ENCODE measurements around the gene LACTBL1.

Gene LACTBL1

DNA sequence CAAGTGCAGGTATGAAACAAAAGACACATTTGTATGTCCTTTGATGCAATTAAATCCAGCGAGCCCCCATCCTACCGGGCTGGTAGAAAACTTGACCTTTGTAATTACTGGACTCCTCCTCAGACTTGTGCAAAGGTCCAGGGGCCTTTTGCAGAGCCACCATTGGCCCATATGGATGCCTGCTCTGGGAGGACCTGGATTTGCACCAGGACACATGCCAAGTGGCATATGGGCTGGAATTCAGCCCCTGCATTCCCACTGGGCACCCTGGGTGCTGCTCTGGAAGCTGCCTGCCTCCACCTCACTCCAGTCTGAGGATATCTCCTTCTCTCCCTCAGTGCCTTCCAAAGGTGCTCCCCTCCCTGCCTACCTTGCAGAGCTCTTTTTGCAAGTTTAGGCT, 36.0 kb downstream of the LACTBL1 start:
- no peaks in the 10 kb centered on the region for H3K27me3 ChIP-seq (ENCODE audit: insufficient read depth, low read length)
- H3K9me2 ChIP-seq (ENCODE audit: low read depth, low read length), result no peaks in the 10 kb centered on the region
- H4K20me1 ChIP-seq (ENCODE audit: insufficient read depth, low read length), result no peaks in the 10 kb centered on the region
- no peak overlapping the region for H3K27ac ChIP-seq (ENCODE audit: low read depth, low read length, poor library complexity, severe bottlenecking)
- H3F3A ChIP-seq (ENCODE audit: insufficient read depth, low read length), result no peaks in the 10 kb centered on the region
- no peak overlapping the region for H3K4me3 ChIP-seq (ENCODE audit: low read depth, low read length, poor library complexity, severe bottlenecking)
- no peak overlapping the region for H3K4me2 ChIP-seq (ENCODE audit: low read length)
- H3K79me2 ChIP-seq (ENCODE audit: insufficient read depth, low read length), result no peaks in the 10 kb centered on the region
- H3K4me1 ChIP-seq (ENCODE audit: insufficient read depth, low read length, severe bottlenecking), result no peaks in the 10 kb centered on the region
- TF ChIP-seq CTCF (IDR thresholded peaks at IDR 0.05; ENCODE audit: low read length) (no peak), EZH2 (IDR thresholded peaks at IDR 0.05; ENCODE audit: borderline replicate concordance, low read length) (no peak)
- no peak overlapping the region for H2AFZ ChIP-seq (ENCODE audit: low read length)
- no peak overlapping the region for H3K9ac ChIP-seq (ENCODE audit: low read length)
- H3K9me3 ChIP-seq (ENCODE audit: low read length), result peaks cover 2% of the 10 kb centered on the region; the same call in 1 of the 2 replicates
- no peaks in the 10 kb centered on the region for H3K36me3 ChIP-seq (ENCODE audit: insufficient read depth, low read length)

- no peak overlapping the region for H3K9ac ChIP-seq (ENCODE audit: low read length)
- H3K4me2 ChIP-seq (ENCODE audit: low read length), result no peak overlapping the region
- H3K79me2 ChIP-seq (ENCODE audit: insufficient read depth, low read length), result no peaks in the 10 kb centered on the region
- no peaks in the 10 kb centered on the region for H4K20me1 ChIP-seq (ENCODE audit: insufficient read depth, low read length)
- no peak for TF ChIP-seq EZH2 (IDR thresholded peaks at IDR 0.05; ENCODE audit: borderline replicate concordance, low read length)
- no peak for TF ChIP-seq CTCF (IDR thresholded peaks at IDR 0.05; ENCODE audit: low read length)
- H3K27ac ChIP-seq (ENCODE audit: low read depth, low read length, poor library complexity, severe bottlenecking), result no peak overlapping the region
- H3K36me3 ChIP-seq (ENCODE audit: insufficient read depth, low read length), result no peaks in the 10 kb centered on the region
- H2AFZ ChIP-seq (ENCODE audit: low read length), result no peak overlapping the region
- H3F3A ChIP-seq (ENCODE audit: insufficient read depth, low read length), result no peaks in the 10 kb centered on the region
- H3K4me3 ChIP-seq (ENCODE audit: low read depth, low read length, poor library complexity, severe bottlenecking), result no peak overlapping the region
- no peaks in the 10 kb centered on the region for H3K9me2 ChIP-seq (ENCODE audit: low read depth, low read length)
- H3K27me3 ChIP-seq (ENCODE audit: insufficient read depth, low read length), result no peaks in the 10 kb centered on the region
- H3K4me1 ChIP-seq (ENCODE audit: insufficient read depth, low read length, severe bottlenecking), result no peaks in the 10 kb centered on the region
- no peaks in the 10 kb centered on the region for H3K9me3 ChIP-seq (ENCODE audit: low read length)
Observed at GRCh38 chr1:22935433-22935832, 37.2 kb downstream of the LACTBL1 start.

- H3K27ac ChIP-seq (ENCODE audit: low read depth, low read length, poor library complexity, severe bottlenecking), result no peak overlapping the region
- no peaks in the 10 kb centered on the region for H3K36me3 ChIP-seq (ENCODE audit: insufficient read depth, low read length)
- no peak for TF ChIP-seq CTCF (IDR thresholded peaks at IDR 0.05; ENCODE audit: low read length)
- TF ChIP-seq EZH2 (IDR thresholded peaks at IDR 0.05; ENCODE audit: borderline replicate concordance, low read length), result no peak
- no peaks in the 10 kb centered on the region for H3K9me3 ChIP-seq (ENCODE audit: low read length)
- no peak overlapping the region for H3K4me2 ChIP-seq (ENCODE audit: low read length)
- no peaks in the 10 kb centered on the region for H4K20me1 ChIP-seq (ENCODE audit: insufficient read depth, low read length)
- H3K4me3 ChIP-seq (ENCODE audit: low read depth, low read length, poor library complexity, severe bottlenecking), result no peak overlapping the region
- no peaks in the 10 kb centered on the region for H3K4me1 ChIP-seq (ENCODE audit: insufficient read depth, low read length, severe bottlenecking)
- H3F3A ChIP-seq (ENCODE audit: insufficient read depth, low read length), result no peaks in the 10 kb centered on the region
- no peaks in the 10 kb centered on the region for H3K79me2 ChIP-seq (ENCODE audit: insufficient read depth, low read length)
- H3K9me2 ChIP-seq (ENCODE audit: low read depth, low read length), result no peaks in the 10 kb centered on the region
- H3K9ac ChIP-seq (ENCODE audit: low read length), result no peak overlapping the region
- no peak overlapping the region for H2AFZ ChIP-seq (ENCODE audit: low read length)
- H3K27me3 ChIP-seq (ENCODE audit: insufficient read depth, low read length), result no peaks in the 10 kb centered on the region
Observed at GRCh38 chr1:22932803-22933470, 39.7 kb downstream of the LACTBL1 start.

Measured in OCI-LY1 (cell line).